ENCODE data around the gene RBM33. TPM values are rescaled to one million over a fixed set of nuclear protein-coding genes. Genes with fewer than 3 reads are reported as not detected.
"Not testable (repeated sequence)": the region's sequence is repeated elsewhere in the genome, so short reads cannot be mapped to it uniquely, and the experiment has no call there.

RBM33 gene
- total RNA-seq, 2 donors from 2014 or later = 48.8 to 49.6 TPM

- intact Hi-C loops (cut with DNase I) = no loop called here
- no peak for DNase-seq (ENCODE audit: low spot score)
Measured at GRCh38 chr7:155684543-155684942, 40.1 kb downstream of the RBM33 start.

GRCh38 chr7:155685070-155685790, 40.8 kb downstream of the RBM33 start:
- intact Hi-C loops (cut with DNase I) = no loop called here

GRCh38 chr7:155685791-155686160, 41.3 kb downstream of the RBM33 start:
- DNase-seq (ENCODE audit: low spot score) = no peak
- intact Hi-C loops (cut with DNase I) = no loop called here

More at GRCh38 chr7:155685070-155685790, 40.8 kb downstream of the RBM33 start:
- no peak for DNase-seq (ENCODE audit: low spot score)

- intact Hi-C loops (cut with DNase I); DNase-seq (ENCODE audit: low spot score): not testable (repeated sequence)
Measured at GRCh38 chr7:155686620-155687324, 42.3 kb downstream of the RBM33 start.

GRCh38 chr7:155688237-155688636, 43.8 kb downstream of the RBM33 start:
- intact Hi-C loops (cut with DNase I) = not testable (repeated sequence)

GRCh38 chr7:155690655-155691054, 46.2 kb downstream of the RBM33 start:
- intact Hi-C loops (cut with DNase I); DNase-seq (ENCODE audit: low spot score): not testable (repeated sequence)

More at GRCh38 chr7:155688237-155688636, 43.8 kb downstream of the RBM33 start:
- not testable (repeated sequence) for DNase-seq (ENCODE audit: low spot score)

- intact Hi-C loops (cut with DNase I) = no loop called here
- no peak for DNase-seq (ENCODE audit: low spot score)
Measured at GRCh38 chr7:155692317-155692716, 47.9 kb downstream of the RBM33 start.

- no peak for DNase-seq (ENCODE audit: low spot score)
Measured at GRCh38 chr7:155693826-155694225, 49.4 kb downstream of the RBM33 start.

GRCh38 chr7:155694851-155695250, 50.4 kb downstream of the RBM33 start:
- no peak for DNase-seq (ENCODE audit: low spot score)
- intact Hi-C loops (cut with DNase I) = no loop called here

More at GRCh38 chr7:155693826-155694225, 49.4 kb downstream of the RBM33 start:
- intact Hi-C loops (cut with DNase I) = no loop called here

- intact Hi-C loops (cut with DNase I) = no loop called here
- no peak for DNase-seq (ENCODE audit: low spot score)
Measured at GRCh38 chr7:155696747-155697146, 52.3 kb downstream of the RBM33 start.

GRCh38 chr7:155698633-155699032, 54.2 kb downstream of the RBM33 start:
- intact Hi-C loops (cut with DNase I) = no loop called here

GRCh38 chr7:155699180-155699579, 54.7 kb downstream of the RBM33 start:
- intact Hi-C loops (cut with DNase I) = no loop called here

More at GRCh38 chr7:155698633-155699032, 54.2 kb downstream of the RBM33 start:
- no peak for DNase-seq (ENCODE audit: low spot score)

GRCh38 chr7:155700847-155701246, 56.4 kb downstream of the RBM33 start:
- intact Hi-C loops (cut with DNase I) = no loop called here
- DNase-seq (ENCODE audit: low spot score) = no peak

More at GRCh38 chr7:155699180-155699579, 54.7 kb downstream of the RBM33 start:
- no peak for DNase-seq (ENCODE audit: low spot score)

GRCh38 chr7:155701972-155702544, 57.6 kb downstream of the RBM33 start:
- no peak for DNase-seq (ENCODE audit: low spot score)
- intact Hi-C loops (cut with DNase I) = no loop called here

GRCh38 chr7:155702616-155703015, 58.2 kb downstream of the RBM33 start:
- no peak for DNase-seq (ENCODE audit: low spot score)
- intact Hi-C loops (cut with DNase I) = no loop called here

- DNase-seq (ENCODE audit: low spot score) = no peak
- intact Hi-C loops (cut with DNase I) = no loop called here
Measured at GRCh38 chr7:155705623-155706360, 61.3 kb downstream of the RBM33 start.

GRCh38 chr7:155706376-155706775, 61.9 kb downstream of the RBM33 start:
- intact Hi-C loops (cut with DNase I) = no loop called here
- no peak for DNase-seq (ENCODE audit: low spot score)

GRCh38 chr7:155709453-155709852, 65.0 kb downstream of the RBM33 start:
- intact Hi-C loops (cut with DNase I) = no loop called here
- no peak for DNase-seq (ENCODE audit: low spot score)

GRCh38 chr7:155710031-155710430, 65.6 kb downstream of the RBM33 start:
- intact Hi-C loops (cut with DNase I) = no loop called here
- DNase-seq (ENCODE audit: low spot score) = no peak

GRCh38 chr7:155710530-155710929, 66.1 kb downstream of the RBM33 start:
- DNase-seq (ENCODE audit: low spot score) = no peak
- intact Hi-C loops (cut with DNase I) = no loop called here

Data from posterior vena cava (tissue), 2 donors.